Panc1 (cell line): Measurements from ENCODE around the gene NPHP4. TPM values are rescaled to one million over a fixed set of nuclear protein-coding genes. Genes with fewer than 3 reads are reported as not detected.

Experiments
- ATAC-seq: fragments of 200-7000 bp; cut with Tn5 transposase; 2 replicates; pipeline ENCODE4 v1.9.1; 2020; ENCODE audit warnings: mild to moderate bottlenecking, moderate library complexity
- BruUV-seq: library from RNA; stranded (reverse); fragments of 400-500 nt; replicated peaks from 2 replicates; lab custom pipeline; 2021; lab: Mats Ljungman, UMichigan
- CTCF ChIA-PET: fragments of 300-600 bp; sonication (Branson Sonifier 250); formaldehyde crosslinking; loops from one replicate; lab custom pipeline; 2022; ENCODE audit warnings: antibody characterized with exemption; lab: Charles Lee
- POLR2A ChIA-PET: fragments of 300-600 bp; sonication (Branson Sonifier 250); formaldehyde crosslinking; loops from one replicate; lab custom pipeline; 2022; ENCODE audit warnings: antibody characterized with exemption; lab: Charles Lee
- DNase-seq: peaks from one replicate; pipeline ENCODE4 v3.0.0-alpha.2; 2010; ENCODE audit warnings: low read depth, low spot score
- H3K27ac ChIP-seq: 2 replicates; pipeline ENCODE4 v1.5.1; 2011; ENCODE audit warnings: mild to moderate bottlenecking, low read length, inconsistent platforms
- H3K27me3 ChIP-seq: fragments of 200-500 bp; sonication (Bioruptor generic); 2 replicates; pipeline ENCODE4 v1.6.0; 2014; ENCODE audit warnings: low read length, inconsistent platforms; ENCODE audit not compliant: control insufficient read depth, insufficient read depth
- H3K36me3 ChIP-seq: fragments of 200-500 bp; sonication (Bioruptor generic); 2 replicates; pipeline ENCODE4 v1.5.1; 2014; ENCODE audit warnings: inconsistent platforms, mild to moderate bottlenecking, low read length, moderate library complexity; ENCODE audit not compliant: control insufficient read depth, insufficient read depth
- H3K4me1 ChIP-seq: 2 replicates; pipeline ENCODE4 v1.5.1; 2011; ENCODE audit warnings: inconsistent platforms, mild to moderate bottlenecking, low read length, moderate library complexity; ENCODE audit not compliant: control insufficient read depth, insufficient read depth
- H3K4me3 ChIP-seq, 2 experiments: 2 replicates each; pipeline ENCODE4 v1.5.1; 2011 to 2012; ENCODE audit warnings: low read depth in 2 of 2, low read length in 2 of 2, mild to moderate bottlenecking in 2 of 2, inconsistent platforms in 1 of 2, moderate library complexity in 1 of 2
- H3K9me3 ChIP-seq: fragments of 200-500 bp; sonication (Bioruptor generic); 2 replicates; pipeline ENCODE4 v1.5.1; 2014; ENCODE audit warnings: low read depth, mild to moderate bottlenecking, inconsistent platforms, low read length, moderate library complexity; ENCODE audit not compliant: control insufficient read depth, insufficient read depth
- CTCF ChIP-seq: fragments of 450-650 bp; IDR thresholded peaks from 2 replicates; pipeline ENCODE4 v1.5.1; 2017; ENCODE audit warnings: mild to moderate bottlenecking
- POLR2AphosphoS5 ChIP-seq: IDR thresholded peaks from 2 replicates; pipeline ENCODE4 v1.6.1; 2012; ENCODE audit warnings: mild to moderate bottlenecking, low read depth, low read length, moderate library complexity
- SIN3A ChIP-seq: IDR thresholded peaks from 2 replicates; pipeline ENCODE4 v1.6.1; 2012; ENCODE audit warnings: low read depth, mild to moderate bottlenecking, low read length, moderate library complexity, borderline replicate concordance; ENCODE audit not compliant: insufficient read depth
- TCF7L2 ChIP-seq: IDR thresholded peaks from 2 replicates; pipeline ENCODE4 v1.6.1; 2011; ENCODE audit warnings: mild to moderate bottlenecking, low read depth, low read length, inconsistent platforms
- in situ Hi-C: cut with HindIII; loops from 2 replicates; pipeline ENCODE4 v1.10.0; 2016; ENCODE audit warnings: low sequenced_read_pairs, low pct_unique_long_range_greater_than_20kb
- intact Hi-C: fragments of 100-400 bp; cut with micrococcal nuclease; formaldehyde crosslinking; loops from one replicate; pipeline ENCODE4 v1.10.0; 2022; ENCODE audit not compliant: unreplicated experiment
- total RNA-seq: library from RNA; stranded (reverse); gene quantifications from one replicate; pipeline ENCODE4 v1.2.1, GENCODE V29; 2021; ENCODE audit not compliant: unreplicated experiment
- TF ChIP-seq, protein P1 (sequence below), 2 experiments: IDR thresholded peaks; 2 replicates each; pipeline ENCODE4 v1.6.1; 2011 to 2012; ENCODE audit warnings: low read depth in 2 of 2, control low read depth in 1 of 2, low read length in 1 of 2, mild to moderate bottlenecking in 1 of 2, moderate library complexity in 1 of 2; ENCODE audit not compliant: insufficient read depth in 1 of 2

Gene NPHP4
- total RNA-seq, 1 experiment from 2014 or later = 20.1 TPM

- no peaks in the 10 kb centered on the region for H3K4me1 ChIP-seq
- DNase-seq (no peak), ATAC-seq (no peak)
- in situ Hi-C loops (no loop called here), intact Hi-C loops (no loop called here)
- CTCF ChIA-PET = no interaction called here
- TF ChIP-seq, protein P1, sequence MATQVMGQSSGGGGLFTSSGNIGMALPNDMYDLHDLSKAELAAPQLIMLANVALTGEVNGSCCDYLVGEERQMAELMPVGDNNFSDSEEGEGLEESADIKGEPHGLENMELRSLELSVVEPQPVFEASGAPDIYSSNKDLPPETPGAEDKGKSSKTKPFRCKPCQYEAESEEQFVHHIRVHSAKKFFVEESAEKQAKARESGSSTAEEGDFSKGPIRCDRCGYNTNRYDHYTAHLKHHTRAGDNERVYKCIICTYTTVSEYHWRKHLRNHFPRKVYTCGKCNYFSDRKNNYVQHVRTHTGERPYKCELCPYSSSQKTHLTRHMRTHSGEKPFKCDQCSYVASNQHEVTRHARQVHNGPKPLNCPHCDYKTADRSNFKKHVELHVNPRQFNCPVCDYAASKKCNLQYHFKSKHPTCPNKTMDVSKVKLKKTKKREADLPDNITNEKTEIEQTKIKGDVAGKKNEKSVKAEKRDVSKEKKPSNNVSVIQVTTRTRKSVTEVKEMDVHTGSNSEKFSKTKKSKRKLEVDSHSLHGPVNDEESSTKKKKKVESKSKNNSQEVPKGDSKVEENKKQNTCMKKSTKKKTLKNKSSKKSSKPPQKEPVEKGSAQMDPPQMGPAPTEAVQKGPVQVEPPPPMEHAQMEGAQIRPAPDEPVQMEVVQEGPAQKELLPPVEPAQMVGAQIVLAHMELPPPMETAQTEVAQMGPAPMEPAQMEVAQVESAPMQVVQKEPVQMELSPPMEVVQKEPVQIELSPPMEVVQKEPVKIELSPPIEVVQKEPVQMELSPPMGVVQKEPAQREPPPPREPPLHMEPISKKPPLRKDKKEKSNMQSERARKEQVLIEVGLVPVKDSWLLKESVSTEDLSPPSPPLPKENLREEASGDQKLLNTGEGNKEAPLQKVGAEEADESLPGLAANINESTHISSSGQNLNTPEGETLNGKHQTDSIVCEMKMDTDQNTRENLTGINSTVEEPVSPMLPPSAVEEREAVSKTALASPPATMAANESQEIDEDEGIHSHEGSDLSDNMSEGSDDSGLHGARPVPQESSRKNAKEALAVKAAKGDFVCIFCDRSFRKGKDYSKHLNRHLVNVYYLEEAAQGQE (IDR thresholded peaks at IDR 0.05; ENCODE audit: insufficient read depth in 1 of 2, low read depth in 2 of 2, low read length in 1 of 2) = no peak
- TF ChIP-seq CTCF = no peak
- no peak for TF ChIP-seq TCF7L2
- TF ChIP-seq POLR2AphosphoS5 = no peak
- TF ChIP-seq SIN3A = no peak
- H3K9me3 ChIP-seq = no peaks in the 10 kb centered on the region
- no peaks in the 10 kb centered on the region for H3K27me3 ChIP-seq
- POLR2A ChIA-PET = no interaction called here
- BruUV-seq = no TSS peak
- H3K27ac ChIP-seq = no peak overlapping the region
- H3K36me3 ChIP-seq = no peaks in the 10 kb centered on the region
- H3K4me3 ChIP-seq = no peak overlapping the region
These were observed 47.4 kb downstream of the NPHP4 start for GRCh38 chr1:5944843-5945167.

GRCh38 chr1:5944154-5944842, 47.9 kb downstream of the NPHP4 start:
- Histone ChIP-seq H3K36me3 (no peaks in the 10 kb centered on the region), H3K4me3 (no peak overlapping the region), H3K4me1 (no peaks in the 10 kb centered on the region), H3K27me3 (no peaks in the 10 kb centered on the region), H3K27ac (no peak overlapping the region), H3K9me3 (no peaks in the 10 kb centered on the region)
- in situ Hi-C loops (no loop called here), intact Hi-C loops (no loop called here)
- ChIA-PET CTCF (no interaction called here), POLR2A (no interaction called here)
- TF ChIP-seq TCF7L2 (no peak), CTCF (no peak), POLR2AphosphoS5 (no peak), SIN3A (no peak)
- TF ChIP-seq, protein P1 (IDR thresholded peaks at IDR 0.05; ENCODE audit: insufficient read depth in 1 of 2, low read depth in 2 of 2, low read length in 1 of 2) = no peak
- no peak for DNase-seq
- no TSS peak for BruUV-seq
- ATAC-seq = no peak
